Loucy (cell line): ENCODE data around the gene SBF2.

ENCODE experiments used
- H2AFZ ChIP-seq: fragments of 200-600 bp; sonication (generic); 2 replicates; pipeline ENCODE4 v1.6.0; 2016; ENCODE audit warnings: antibody characterized with exemption, mild to moderate bottlenecking, low read length, moderate library complexity
- H3F3A ChIP-seq: fragments of 200-600 bp; 2 replicates; pipeline ENCODE4 v1.6.0; 2016; ENCODE audit warnings: antibody characterized with exemption, low read depth, mild to moderate bottlenecking
- H3K27me3 ChIP-seq: fragments of 200-600 bp; sonication (generic); 2 replicates; pipeline ENCODE4 v1.6.1; 2014; ENCODE audit warnings: low read length, mild to moderate bottlenecking; ENCODE audit not compliant: insufficient read depth, poor library complexity, severe bottlenecking
- H3K36me3 ChIP-seq: fragments of 200-600 bp; sonication (generic); 2 replicates; pipeline ENCODE4 v1.6.1; 2016; ENCODE audit warnings: low read length; ENCODE audit not compliant: insufficient read depth
- H3K4me1 ChIP-seq: fragments of 200-600 bp; sonication (generic); 2 replicates; pipeline ENCODE4 v1.5.1; 2014; ENCODE audit warnings: low read length, mild to moderate bottlenecking; ENCODE audit not compliant: insufficient read depth, poor library complexity, severe bottlenecking
- H3K4me2 ChIP-seq: fragments of 200-600 bp; sonication (generic); 2 replicates; pipeline ENCODE4 v1.6.0; 2014; ENCODE audit warnings: antibody characterized with exemption, low read length, low read depth, mild to moderate bottlenecking; ENCODE audit not compliant: poor library complexity, severe bottlenecking
- H3K4me3 ChIP-seq: fragments of 200-600 bp; sonication (generic); 2 replicates; pipeline ENCODE4 v1.5.1; 2014; ENCODE audit warnings: low read length, mild to moderate bottlenecking, mixed read lengths; ENCODE audit not compliant: poor library complexity, severe bottlenecking
- H3K79me2 ChIP-seq: fragments of 200-600 bp; sonication (generic); 2 replicates; pipeline ENCODE4 v1.6.1; 2014; ENCODE audit warnings: low read length; ENCODE audit not compliant: insufficient read depth
- H3K9ac ChIP-seq: fragments of 200-600 bp; sonication (generic); 2 replicates; pipeline ENCODE4 v1.6.0; 2014; ENCODE audit warnings: mild to moderate bottlenecking, low read depth, low read length, moderate library complexity; ENCODE audit not compliant: poor library complexity, severe bottlenecking
- H3K9me2 ChIP-seq: fragments of 200-600 bp; sonication (generic); replicated peaks from 2 replicates; pipeline ENCODE4 v1.6.1; 2016; ENCODE audit warnings: low read depth, low read length, mixed read lengths
- H3K9me3 ChIP-seq: fragments of 200-600 bp; sonication (generic); 2 replicates; pipeline ENCODE4 v1.6.1; 2014; ENCODE audit warnings: mild to moderate bottlenecking, antibody characterized with exemption, low read length, low read depth; ENCODE audit not compliant: insufficient read depth
- H4K20me1 ChIP-seq: fragments of 200-600 bp; sonication (generic); 2 replicates; pipeline ENCODE4 v1.6.0; 2014; ENCODE audit warnings: antibody characterized with exemption, low read length, mild to moderate bottlenecking; ENCODE audit not compliant: insufficient read depth, poor library complexity, severe bottlenecking
- CTCF ChIP-seq: fragments of 200-600 bp; sonication (generic); conservative IDR thresholded peaks from 2 replicates; pipeline ENCODE4 v1.5.1; 2014; ENCODE audit warnings: mild to moderate bottlenecking, antibody characterized with exemption, low read length
- EZH2phosphoT487 ChIP-seq: fragments of 200-600 bp; IDR thresholded peaks from 2 replicates; pipeline ENCODE4 v1.6.1; 2018; ENCODE audit warnings: antibody characterized with exemption, mild to moderate bottlenecking, moderate library complexity, borderline replicate concordance

Gene SBF2

GRCh38 chr11:10325277-10326011 lies 31.4 kb upstream of the SBF2 start:
- Histone ChIP-seq H3K9ac (no peak overlapping the region), H3K9me2 (no peaks in the 10 kb centered on the region), H3F3A (no peaks in the 10 kb centered on the region), H3K9me3 (no peaks in the 10 kb centered on the region), H4K20me1 (no peaks in the 10 kb centered on the region), H3K36me3 (no peaks in the 10 kb centered on the region), H3K4me1 (peaks cover 9% of the 10 kb centered on the region), H3K27me3 (no peaks in the 10 kb centered on the region), H2AFZ (no peak overlapping the region), H3K4me3 (no peak overlapping the region), H3K79me2 (no peaks in the 10 kb centered on the region), H3K4me2 (no peak overlapping the region)
- TF ChIP-seq EZH2phosphoT487 (no peak), CTCF (no peak)

- Histone ChIP-seq H3K9me2 (no peaks in the 10 kb centered on the region), H3F3A (no peaks in the 10 kb centered on the region), H3K4me2 (no peak overlapping the region), H4K20me1 (no peaks in the 10 kb centered on the region), H3K79me2 (no peaks in the 10 kb centered on the region), H3K4me3 (no peak overlapping the region), H3K9me3 (no peaks in the 10 kb centered on the region), H3K36me3 (no peaks in the 10 kb centered on the region), H2AFZ (no peak overlapping the region), H3K4me1 (peaks cover 18% of the 10 kb centered on the region), H3K9ac (no peak overlapping the region), H3K27me3 (no peaks in the 10 kb centered on the region)
- TF ChIP-seq CTCF, result no peak
- TF ChIP-seq EZH2phosphoT487, result no peak
These were observed 30.5 kb upstream of the SBF2 start for GRCh38 chr11:10324474-10324873.

DNA sequence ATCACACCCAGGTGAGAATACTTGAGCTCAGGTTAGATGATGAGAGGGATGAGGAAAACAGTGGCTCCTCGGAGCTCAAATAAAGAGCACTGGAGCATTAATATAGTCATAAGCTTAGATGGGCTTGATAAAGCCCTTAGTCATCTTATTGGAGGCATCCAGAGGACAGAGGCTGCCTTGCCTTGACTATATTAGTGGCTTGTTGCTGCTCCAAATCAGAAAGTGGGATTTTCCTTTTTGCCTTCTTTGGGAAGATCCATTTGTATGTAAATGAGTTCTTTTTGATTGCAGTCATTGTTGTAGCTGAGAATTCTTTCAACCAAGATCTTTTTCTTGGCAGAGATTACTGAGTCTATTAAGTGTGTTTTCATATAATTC lies 29.8 kb upstream of the SBF2 start:
- no peaks in the 10 kb centered on the region for H3K9me3 ChIP-seq
- no peak overlapping the region for H3K9ac ChIP-seq
- H3K4me3 ChIP-seq, result no peak overlapping the region

More for the DNA sequence above, 29.8 kb upstream of the SBF2 start:
- H2AFZ ChIP-seq, result no peak overlapping the region
- peaks cover 25% of the 10 kb centered on the region for H3K4me1 ChIP-seq
- H3F3A ChIP-seq, result no peaks in the 10 kb centered on the region
- TF ChIP-seq CTCF (no peak), EZH2phosphoT487 (no peak)
- no peaks in the 10 kb centered on the region for H3K9me2 ChIP-seq
- no peaks in the 10 kb centered on the region for H3K79me2 ChIP-seq
- no peak overlapping the region for H3K4me2 ChIP-seq
- H3K36me3 ChIP-seq, result no peaks in the 10 kb centered on the region
- no peaks in the 10 kb centered on the region for H4K20me1 ChIP-seq
- no peaks in the 10 kb centered on the region for H3K27me3 ChIP-seq
